Aorta (tissue), 5 donors: ENCODE data around the gene CYBC1. TPM values are rescaled to one million over a fixed set of nuclear protein-coding genes. Genes with fewer than 3 reads are reported as not detected.

Experiments
- ATAC-seq: fragments of 200-7000 bp; cut with Tn5 transposase; one replicate; pipeline ENCODE4 v1.9.1; 2022; ENCODE audit warnings: moderate library complexity; ENCODE audit not compliant: low FRiP score
- DNase-seq, 2 donors: peaks; one replicate each; pipeline ENCODE4 v3.0.0-alpha.2; 2020
- H3K27ac ChIP-seq, 2 donors: one replicate each; pipeline ENCODE4 v1.5.1; 2013; ENCODE audit warnings: low read length in 2 of 2, mild to moderate bottlenecking in 2 of 2, moderate library complexity in 2 of 2, control low read depth in 1 of 2, inconsistent platforms in 1 of 2, low read depth in 1 of 2
- H3K27me3 ChIP-seq, 2 donors: one replicate each; pipeline ENCODE4 v1.6.1; 2013; ENCODE audit warnings: control low read depth in 1 of 2, low read length in 1 of 2, mild to moderate bottlenecking in 1 of 2, moderate library complexity in 1 of 2; ENCODE audit not compliant: insufficient read depth in 2 of 2, control insufficient read depth in 1 of 2
- H3K36me3 ChIP-seq, 2 donors: one replicate each; pipeline ENCODE4 v1.6.1; 2013; ENCODE audit warnings: control low read depth in 1 of 2, low read length in 1 of 2, mild to moderate bottlenecking in 1 of 2; ENCODE audit not compliant: insufficient read depth in 2 of 2, control insufficient read depth in 1 of 2
- H3K4me1 ChIP-seq, 2 donors: one replicate each; pipeline ENCODE4 v1.6.1; 2013; ENCODE audit warnings: low read length in 2 of 2, control low read depth in 1 of 2, mild to moderate bottlenecking in 1 of 2, moderate library complexity in 1 of 2; ENCODE audit not compliant: insufficient read depth in 2 of 2, control insufficient read depth in 1 of 2
- H3K4me3 ChIP-seq, 2 donors: one replicate each; pipeline ENCODE4 v1.5.1; 2013; ENCODE audit warnings: low read length in 2 of 2, control low read depth in 1 of 2, mild to moderate bottlenecking in 1 of 2
- H3K9me3 ChIP-seq: one replicate; pipeline ENCODE4 v1.6.1; 2013; ENCODE audit warnings: mild to moderate bottlenecking, low read length; ENCODE audit not compliant: control insufficient read depth
- WGBS, 2 donors: extraction: QIAGEN DNeasy Blood & Tissue Kit; methylation state at CpG; one replicate each; pipeline ENCODE4 v1.1.7; 2013; 5-methylcytosine and 5-hydroxymethylcytosine counted together
- intact Hi-C, 2 donors: fragments of 100-400 bp; cut with DNase I; formaldehyde crosslinking; loops; one replicate each; pipeline versions ENCODE4 v1.14.2 to v1.15.0; 2022
- polyA plus RNA-seq, 2 donors: library from polyadenylated mRNA; stranded (reverse); fragments of 200-250 nt; gene quantifications; one replicate each; pipeline ENCODE4 v1.2.3, GENCODE V29; 2013
- total RNA-seq, 2 donors: library from RNA; stranded (reverse); fragmentation: NEBNext Ultra II Directional; extraction: Animal tissue kit (Norgen Biotek cat#: 25700); gene quantifications; one replicate each; pipeline ENCODE4 v1.2.1, GENCODE V29; 2021
- donor health status: healthy with polysubstance abuse.
- donor health status: Bipolar disorder and iron deficiency.
- donor health status: DM: no; HTN: no; CAD: no.
- donor health status: DM: no; HTN: no; CAD: no.
- donor health status: DM: yes; HTN: yes; CAD: no.

CYBC1 gene
- total and polyA plus RNA-seq, 4 donors: 26.5 to 131 (median 62.8) TPM

DNA sequence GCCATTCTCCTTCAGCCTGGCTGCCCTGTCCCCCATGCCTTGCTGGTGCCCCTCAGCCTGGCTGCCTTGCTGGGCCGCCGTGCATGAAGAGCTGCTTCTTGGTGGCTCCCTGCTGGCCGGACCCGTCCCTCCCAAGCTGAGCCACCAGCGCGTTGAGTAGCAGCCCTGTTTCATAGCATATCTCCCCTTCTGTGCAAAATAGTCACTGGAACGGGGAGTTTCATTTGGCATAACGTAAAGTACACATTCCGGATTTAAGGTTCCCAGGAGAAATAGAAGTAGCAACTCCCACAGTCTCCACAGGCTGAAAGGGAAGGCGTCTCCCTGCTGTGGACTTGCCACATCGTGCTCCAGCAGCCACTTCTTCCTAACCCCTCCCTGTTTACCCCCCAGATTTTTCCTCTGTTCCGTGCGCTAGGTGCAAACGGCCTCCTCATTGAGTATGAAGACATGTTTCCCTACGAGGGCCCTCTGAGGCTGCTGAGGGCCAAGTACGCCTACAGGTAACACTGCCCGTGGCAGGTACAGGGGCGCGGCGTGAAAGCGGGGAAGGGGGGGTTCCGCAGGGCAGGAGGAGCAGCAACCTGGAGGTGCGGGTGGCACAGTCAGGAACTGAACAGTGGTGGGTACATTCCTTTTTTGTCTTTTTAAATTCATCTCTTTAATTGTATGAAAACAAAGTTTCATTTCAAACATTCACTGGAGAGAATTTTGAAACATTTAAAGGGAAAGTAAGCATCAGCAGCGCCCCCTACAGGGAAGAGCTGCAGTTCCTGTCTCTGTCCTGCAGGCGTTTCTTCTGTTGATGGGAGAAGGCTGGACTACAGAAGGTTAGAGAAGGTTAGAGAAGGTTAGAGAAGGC is 26.3 kb downstream of the CYBC1 start:
- Histone ChIP-seq H3K36me3 (no peaks in the 10 kb centered on the region), H3K27ac (no peak overlapping the region), H3K4me1 (no peaks in the 10 kb centered on the region), H3K9me3 (no peaks in the 10 kb centered on the region), H3K27me3 (no peaks in the 10 kb centered on the region), H3K4me3 (no peak overlapping the region)
- DNase-seq: peak in 1 of 2 donors; percentile 62
- 41 to 47% methylated on average over 23 to 25 of the region's 25 CpGs for WGBS, 2 donors
- intact Hi-C loops: loop anchor here in 1 of 2 donors (1.0 kb wide), 1 partner anchor 73 kb away; no protein-coding TSS in a partner anchor
- peak; percentile 70 for ATAC-seq

DNA sequence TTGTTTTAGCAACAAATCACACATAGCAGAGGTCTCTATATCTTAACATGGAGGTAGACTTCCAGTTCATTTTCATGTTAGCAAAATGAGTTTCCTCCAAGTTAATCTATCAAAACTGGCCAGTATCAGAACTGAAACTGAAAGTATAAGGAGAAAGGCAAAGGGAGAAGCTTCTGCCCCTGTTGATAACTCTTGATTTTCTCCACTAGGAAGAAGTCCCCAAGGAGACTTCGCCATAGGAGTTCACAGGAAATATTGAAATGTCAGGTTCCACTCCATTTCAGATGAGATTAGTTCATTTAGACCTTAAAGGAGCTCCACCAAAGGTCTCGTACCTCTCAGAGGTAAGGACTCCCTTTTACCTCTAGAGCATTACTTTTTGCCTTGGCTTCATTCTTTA is 31.0 kb downstream of the CYBC1 start:
- intact Hi-C loops: loop anchor here (2.0 to 10.0 kb wide), 2 partner anchors 135 to 229 kb away; partner anchors contain the start of gene WDR45B (in 1 of the 2)
- H3K9me3 ChIP-seq: no peaks in the 10 kb centered on the region
- no peaks in the 10 kb centered on the region for H3K27me3 ChIP-seq
- no peak overlapping the region for H3K27ac ChIP-seq
- no peaks in the 10 kb centered on the region for H3K4me1 ChIP-seq
- H3K36me3 ChIP-seq: no peaks in the 10 kb centered on the region
- WGBS, 2 donors: 91 to 92% methylated on average over 2 of the region's 2 CpGs
- H3K4me3 ChIP-seq: no peak overlapping the region
- DNase-seq: no peak
- no peak for ATAC-seq

DNA sequence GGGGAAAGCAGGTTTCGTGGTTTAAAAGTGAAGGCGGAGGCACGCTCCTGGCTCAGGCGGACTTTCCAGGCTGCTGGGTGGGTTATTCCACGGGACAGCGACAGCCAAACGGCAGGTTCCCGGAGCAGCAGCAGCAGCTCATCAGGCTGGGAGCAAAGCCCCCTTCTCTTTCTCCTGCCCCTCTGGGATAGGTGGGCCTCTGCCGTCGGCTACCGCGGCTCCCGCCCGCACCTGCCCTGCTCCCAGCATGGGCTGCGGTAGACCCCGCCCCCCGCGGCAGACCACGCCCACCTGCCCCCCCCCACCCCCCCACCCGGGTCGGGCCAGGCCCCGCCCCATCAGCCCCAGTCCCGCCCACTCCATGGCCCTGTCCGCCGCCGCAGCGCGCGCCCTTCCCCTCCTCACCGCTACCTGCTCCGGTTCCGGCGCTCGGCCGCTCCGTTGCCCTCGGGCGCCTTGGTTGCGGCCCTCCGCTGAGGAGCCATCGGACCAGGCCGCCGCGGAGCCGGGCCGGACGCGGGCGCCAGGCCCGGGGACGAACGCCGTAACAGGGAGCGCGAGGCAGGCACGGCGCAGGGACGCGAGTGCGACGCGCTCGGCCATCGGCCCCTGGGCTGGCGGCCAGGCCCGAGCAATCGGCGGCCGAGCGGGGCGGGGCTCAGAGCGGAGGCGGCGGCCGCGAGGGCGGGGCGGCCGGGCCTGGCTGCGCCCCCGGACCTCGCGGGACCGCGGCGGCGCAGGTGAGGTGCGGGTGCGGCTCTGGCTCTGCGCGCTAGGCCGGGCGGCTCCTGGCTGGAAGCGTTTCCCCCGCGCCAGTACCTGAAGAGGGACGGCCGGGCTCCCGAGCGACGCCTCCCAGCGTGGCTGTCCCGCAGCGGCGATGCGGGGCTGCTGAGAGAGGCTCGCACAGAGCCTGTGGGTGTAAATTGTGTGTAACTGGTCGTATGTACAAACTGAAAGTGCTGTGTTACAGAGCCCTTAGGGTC is 32.3 kb downstream of the CYBC1 start, which contains the start of the genes HEXD and OGFOD3:
TSS of gene HEXD (plus strand) at position 347 of the 986 bp plus-strand sequence. CDS start 1,453 bp downstream, outside the sequence.
TSS of gene OGFOD3 (minus strand) at position 586 of the 986 bp plus-strand sequence. CDS start at position 485, 101 bp downstream.
- H3K36me3 ChIP-seq: no peaks in the 10 kb centered on the region
- ATAC-seq (peak; percentile 93), DNase-seq (peak; percentile 86 to 93)
- peak within 1 kb of the TSS in 1 of 2 donors; percentile 74 for H3K27ac ChIP-seq
- H3K4me1 ChIP-seq: no peaks in the 10 kb centered on the region
- WGBS, 2 donors: 1 to 2% methylated on average over 75 to 108 of the region's 108 CpGs
- intact Hi-C loops: loop anchor here (2.0 to 10.0 kb wide), 2 partner anchors 137 to 231 kb away; partner anchors contain the start of gene WDR45B (in 1 of the 2)
- H3K27me3 ChIP-seq: no peaks in the 10 kb centered on the region
- H3K9me3 ChIP-seq: no peaks in the 10 kb centered on the region
- H3K4me3 ChIP-seq: peak within 1 kb of the TSS; percentile 59 to 85

DNA sequence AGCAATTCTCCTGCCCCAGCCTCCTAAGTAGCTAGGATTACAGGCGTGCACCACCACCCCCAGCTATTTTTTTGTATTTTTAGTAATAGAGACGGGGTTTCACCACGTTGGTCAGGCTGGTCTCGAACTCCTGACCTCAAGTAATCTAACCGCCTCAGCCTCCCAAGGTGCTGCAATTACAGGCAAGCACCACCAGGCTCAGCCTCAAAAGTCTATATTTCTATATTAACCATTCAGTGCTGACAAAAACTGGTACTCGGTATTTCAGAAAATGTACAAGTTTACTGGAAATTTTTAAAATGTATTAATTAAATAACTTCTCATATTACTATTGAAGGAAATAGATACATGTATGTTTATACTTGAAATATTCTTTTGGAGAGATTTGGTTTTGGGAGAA is 33.8 kb downstream of the CYBC1 start:
- no peaks in the 10 kb centered on the region for H3K27me3 ChIP-seq
- intact Hi-C loops: loop anchor here in 1 of 2 donors (10.0 kb wide), 1 partner anchor 138 kb away; no protein-coding TSS in a partner anchor
- ATAC-seq (no peak), DNase-seq (no peak)
- no peaks in the 10 kb centered on the region for H3K36me3 ChIP-seq
- H3K27ac ChIP-seq: no peak overlapping the region
- no peak overlapping the region for H3K4me3 ChIP-seq
- H3K9me3 ChIP-seq: no peaks in the 10 kb centered on the region
- H3K4me1 ChIP-seq: no peaks in the 10 kb centered on the region
- whole genome bisulfite sequencing, 2 donors: 89% methylated on average over 6 of the region's 6 CpGs

DNA sequence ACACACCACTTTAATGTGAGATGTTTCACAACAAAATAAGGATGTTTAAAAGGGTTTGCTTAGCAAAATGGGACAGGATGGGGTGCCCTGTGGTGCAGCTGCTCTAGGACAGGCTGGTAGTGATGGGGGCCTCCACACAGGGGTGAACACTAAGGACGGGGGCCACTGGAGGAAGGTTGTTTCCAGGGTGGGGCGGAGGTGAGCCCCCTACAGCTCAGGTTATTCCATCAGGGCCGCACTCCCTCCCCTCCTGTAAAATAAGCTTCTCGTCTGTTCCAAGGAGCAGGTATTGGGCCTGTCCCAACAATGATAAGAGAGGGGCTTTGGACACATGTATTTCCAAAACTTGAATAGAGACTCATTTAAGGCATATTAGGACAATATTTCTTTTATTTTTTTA is 34.3 kb downstream of the CYBC1 start:
- no peaks in the 10 kb centered on the region for H3K4me1 ChIP-seq
- no peak overlapping the region for H3K27ac ChIP-seq
- 95 to 96% methylated on average over 4 of the region's 4 CpGs for WGBS, 2 donors
- no peaks in the 10 kb centered on the region for H3K36me3 ChIP-seq
- no peaks in the 10 kb centered on the region for H3K9me3 ChIP-seq
- no peak overlapping the region for H3K4me3 ChIP-seq
- DNase-seq: no peak
- no peaks in the 10 kb centered on the region for H3K27me3 ChIP-seq
- no peak for ATAC-seq
- intact Hi-C loops: loop anchor here in 1 of 2 donors (10.0 kb wide), 1 partner anchor 139 kb away; no protein-coding TSS in a partner anchor

DNA sequence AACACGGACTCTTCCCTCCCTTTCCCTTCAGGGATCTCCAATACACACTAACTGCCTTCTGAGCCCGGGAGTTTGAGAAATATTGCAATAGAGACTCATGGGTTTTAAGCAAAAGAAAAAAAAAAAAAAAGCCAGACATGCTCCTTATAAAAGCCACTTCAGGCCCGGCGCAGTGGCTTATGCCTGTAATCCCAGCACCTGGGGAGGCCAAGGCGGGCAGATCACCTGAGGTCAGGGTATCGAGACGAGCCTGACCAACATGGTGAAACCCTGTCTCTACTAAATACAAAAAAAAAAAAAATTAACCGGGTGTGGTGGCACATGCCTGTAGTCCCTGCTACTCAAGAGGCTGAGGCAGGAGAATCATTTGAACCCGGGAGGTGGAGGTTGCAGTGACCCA is 34.8 kb downstream of the CYBC1 start:
- Histone ChIP-seq H3K27ac (no peak overlapping the region), H3K4me1 (no peaks in the 10 kb centered on the region), H3K9me3 (no peaks in the 10 kb centered on the region), H3K27me3 (no peaks in the 10 kb centered on the region), H3K36me3 (no peaks in the 10 kb centered on the region), H3K4me3 (no peak overlapping the region)
- intact Hi-C loops: loop anchor here in 1 of 2 donors (10.0 kb wide), 1 partner anchor 139 kb away; no protein-coding TSS in a partner anchor
- WGBS, 2 donors: 89 to 93% methylated on average over 9 of the region's 9 CpGs
- DNase-seq: no peak
- no peak for ATAC-seq

DNA sequence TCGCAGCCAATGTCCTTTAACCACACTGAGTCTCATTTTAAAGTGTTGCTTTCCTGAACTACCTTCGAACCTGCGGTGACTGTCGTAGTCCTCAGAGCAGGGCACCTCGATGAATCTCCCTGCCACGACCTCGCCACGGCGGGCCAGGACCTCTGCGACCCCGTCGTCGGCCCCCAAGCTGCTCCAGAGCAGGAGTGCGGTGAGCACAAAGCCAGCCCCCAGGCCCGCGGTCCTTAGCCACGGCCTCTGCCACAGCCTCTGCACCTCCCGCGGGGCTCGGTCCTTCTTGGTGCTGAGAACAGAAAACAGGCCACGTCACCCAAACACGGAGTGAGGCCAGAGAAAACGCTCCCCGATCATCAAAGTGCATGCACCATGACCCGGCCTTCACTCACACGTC is 35.2 kb downstream of the CYBC1 start:
- intact Hi-C loops: loop anchor here in 1 of 2 donors (10.0 kb wide), 1 partner anchor 139 kb away; no protein-coding TSS in a partner anchor
- DNase-seq (peak in 1 of 2 donors; percentile 71), ATAC-seq (no peak)
- Histone ChIP-seq H3K27me3 (no peaks in the 10 kb centered on the region), H3K27ac (no peak overlapping the region), H3K9me3 (no peaks in the 10 kb centered on the region), H3K4me1 (no peaks in the 10 kb centered on the region), H3K36me3 (no peaks in the 10 kb centered on the region), H3K4me3 (no peak overlapping the region)
- WGBS, 2 donors: 91 to 93% methylated on average over 25 to 26 of the region's 26 CpGs
